HG02588 (cell line): ENCODE data around the gene PDLIM7.
"Not testable (repeated sequence)": the region's sequence is repeated elsewhere in the genome, so short reads cannot be mapped to it uniquely, and the experiment has no call there.

ENCODE experiments used
- ATAC-seq: cut with Tn5 transposase; IDR thresholded peaks from one replicate; pipeline ENCODE4 v1.9.1; 2021; ENCODE audit warnings: mild to moderate bottlenecking, moderate library complexity; ENCODE audit not compliant: unreplicated experiment

The PDLIM7 gene

GRCh38 chr5:177492841-177493240 lies 4.6 kb downstream of the PDLIM7 start:
- ATAC-seq: no peak

GRCh38 chr5:177491983-177492746 lies 5.2 kb downstream of the PDLIM7 start:
- no peak for ATAC-seq

GRCh38 chr5:177491429-177491945 lies 5.9 kb downstream of the PDLIM7 start:
- no peak for ATAC-seq

- no peak for ATAC-seq
These were observed 6.4 kb downstream of the PDLIM7 start for GRCh38 chr5:177490992-177491391.

- ATAC-seq: no peak
These were observed 7.0 kb downstream of the PDLIM7 start for GRCh38 chr5:177490311-177490991.

- no peak for ATAC-seq
These were observed 8.2 kb downstream of the PDLIM7 start for GRCh38 chr5:177489119-177489716.

GRCh38 chr5:177487975-177488374 lies 9.4 kb downstream of the PDLIM7 start:
- no peak for ATAC-seq

GRCh38 chr5:177487144-177487543 lies 10.3 kb downstream of the PDLIM7 start:
- no peak for ATAC-seq

- ATAC-seq: no peak
These were observed 11.1 kb downstream of the PDLIM7 start for GRCh38 chr5:177486256-177486655.

GRCh38 chr5:177485753-177486152 lies 11.7 kb downstream of the PDLIM7 start:
- not testable (repeated sequence) for ATAC-seq

GRCh38 chr5:177484902-177485549 lies 12.4 kb downstream of the PDLIM7 start:
- no peak for ATAC-seq

GRCh38 chr5:177483994-177484901 lies 13.2 kb downstream of the PDLIM7 start:
- ATAC-seq: no peak

GRCh38 chr5:177483042-177483441 lies 14.4 kb downstream of the PDLIM7 start:
- no peak for ATAC-seq

GRCh38 chr5:177482359-177482795 lies 15.0 kb downstream of the PDLIM7 start:
- no peak for ATAC-seq

GRCh38 chr5:177479774-177480173 lies 17.6 kb downstream of the PDLIM7 start:
- no peak for ATAC-seq

- no peak for ATAC-seq
These were observed 18.4 kb downstream of the PDLIM7 start for GRCh38 chr5:177478711-177479646.

GRCh38 chr5:177477701-177478477 lies 19.5 kb downstream of the PDLIM7 start:
- no peak for ATAC-seq

- no peak for ATAC-seq
These were observed 20.7 kb downstream of the PDLIM7 start for GRCh38 chr5:177476531-177477233.
